Natural killer cell (primary cell): ENCODE measurements around the gene ARHGEF2. TPM values are rescaled to one million over a fixed set of nuclear protein-coding genes. Genes with fewer than 3 reads are reported as not detected.

Experiments used
- ATAC-seq, 3 donors: fragments of 150-1000 bp in 2 of 3; fragments of 200-7000 bp in 1 of 3; cut with Tn5 transposase; 1 replicate in 1 of 3; 2 replicates in 2 of 3; pipeline ENCODE4 v1.10.0; 2021; ENCODE audit warnings: mild to moderate bottlenecking in 2 of 3, moderate library complexity in 2 of 3
- DNase-seq, 2 donors: peaks; one replicate each; pipeline versions ENCODE4 v3.0.0 to v3.0.0-alpha.2; 2013 to 2021; ENCODE audit warnings: mixed read lengths in 1 of 2
- H3K27ac ChIP-seq: one replicate; pipeline ENCODE4 v1.5.1; 2013; ENCODE audit warnings: mild to moderate bottlenecking, low read length
- H3K27me3 ChIP-seq: one replicate; pipeline ENCODE4 v1.6.1; 2013; ENCODE audit warnings: low read length; ENCODE audit not compliant: control insufficient read depth, insufficient read depth
- H3K36me3 ChIP-seq: one replicate; pipeline ENCODE4 v1.6.1; 2013; ENCODE audit warnings: low read length; ENCODE audit not compliant: control insufficient read depth, insufficient read depth
- H3K4me1 ChIP-seq: one replicate; pipeline ENCODE4 v1.6.1; 2013; ENCODE audit warnings: low read length; ENCODE audit not compliant: control insufficient read depth, insufficient read depth
- H3K4me3 ChIP-seq: one replicate; pipeline ENCODE4 v1.5.1; 2013; ENCODE audit warnings: low read length
- H3K9me3 ChIP-seq: one replicate; pipeline ENCODE4 v1.6.1; 2013; ENCODE audit warnings: low read length; ENCODE audit not compliant: control insufficient read depth, insufficient read depth
- H3K27ac Mint-ChIP-seq, 2 donors: one replicate each; pipeline ENCODE4 v1.8.0; 2022; ENCODE audit warnings: mild to moderate bottlenecking in 2 of 2, mixed read lengths in 2 of 2, moderate library complexity in 1 of 2
- H3K27me3 Mint-ChIP-seq, 2 donors: one replicate each; pipeline ENCODE4 v1.8.0; 2022; ENCODE audit warnings: low read depth in 2 of 2, mixed read lengths in 2 of 2
- H3K36me3 Mint-ChIP-seq: one replicate; pipeline ENCODE4 v1.8.0; 2022; ENCODE audit warnings: mixed read lengths
- H3K4me1 Mint-ChIP-seq, 2 donors: one replicate each; pipeline ENCODE4 v1.8.0; 2022; ENCODE audit warnings: mixed read lengths in 2 of 2
- H3K4me3 Mint-ChIP-seq: one replicate; pipeline ENCODE4 v1.8.0; 2022; ENCODE audit warnings: mild to moderate bottlenecking, moderate library complexity, mixed read lengths
- H3K9me3 Mint-ChIP-seq, 2 donors: one replicate each; pipeline ENCODE4 v1.8.0; 2022; ENCODE audit warnings: mixed read lengths in 2 of 2
- CTCF ChIP-seq: fragments of 200-600 bp; IDR thresholded peaks from one replicate; pipeline ENCODE4 v1.8.0; 2022; ENCODE audit warnings: antibody characterized with exemption
- WGBS: methylation state at CpG from one replicate; pipeline ENCODE4 v1.1.7; 2013; ENCODE audit warnings: missing lambda C conversion rate; ENCODE audit not compliant: insufficient coverage; 5-methylcytosine and 5-hydroxymethylcytosine counted together
- intact Hi-C: fragments of 100-400 bp; cut with micrococcal nuclease; formaldehyde crosslinking; loops from one replicate; pipeline ENCODE4 v1.14.2; 2022
- total RNA-seq, 4 donors: library from RNA; stranded (reverse); fragments of 120-200 nt in 1 of 4; gene quantifications; one replicate each; pipeline versions ENCODE4 v1.2.3 to v1.2.4, GENCODE V29; 2013 to 2022

Gene ARHGEF2
- total RNA-seq, 3 donors from 2014 or later (not counting 1 experiment from before 2014, with no cell fraction given), result 143 to 200 (median 147) TPM

DNA sequence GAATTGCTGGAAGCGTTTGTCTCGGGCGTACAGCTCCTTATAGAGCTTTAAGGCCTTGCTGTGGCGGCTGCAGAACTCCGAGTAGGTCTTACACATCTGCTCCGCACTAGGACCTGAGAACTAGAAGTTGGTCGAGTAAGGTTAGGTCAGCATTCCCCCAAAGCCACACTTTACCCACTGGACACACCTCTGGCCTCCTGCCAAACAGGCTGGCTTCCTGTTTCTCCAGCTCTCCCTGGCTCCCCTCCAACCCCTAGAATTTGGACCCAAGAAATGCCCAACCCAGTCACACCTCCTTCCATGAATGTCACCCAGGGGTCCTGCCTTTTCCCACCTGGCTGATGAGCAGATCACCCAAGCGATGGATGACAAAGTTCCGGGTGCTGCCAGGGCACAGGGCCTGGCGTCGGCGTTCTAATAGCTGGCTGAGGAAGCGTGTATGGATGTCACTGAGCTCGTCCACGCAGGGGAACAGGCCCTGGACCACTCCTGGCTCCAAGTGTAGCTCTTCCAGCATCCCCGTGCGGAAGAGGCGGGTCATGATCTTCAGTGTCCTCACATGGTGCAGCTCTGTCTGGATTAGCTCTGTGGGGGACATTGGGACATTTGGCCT lies 15.6 kb downstream of the ARHGEF2 start:
- H3K9me3 ChIP-seq, result no peaks in the 10 kb centered on the region
- no peak overlapping the region for H3K27ac ChIP-seq
- DNase-seq (no peak), ATAC-seq (no peak)
- Mint-ChIP-seq H3K9me3 (no peaks in the 10 kb centered on the region), H3K4me3 (no peak overlapping the region), H3K4me1 (peaks cover 24 to 44% of the 10 kb centered on the region in 2 donors), H3K27me3 (no peaks in the 10 kb centered on the region), H3K36me3 (no peaks in the 10 kb centered on the region), H3K27ac (peak overlapping the region; percentile 14 to 88)
- no peaks in the 10 kb centered on the region for H3K27me3 ChIP-seq
- TF ChIP-seq CTCF, result no peak
- H3K4me1 ChIP-seq, result peaks cover 53% of the 10 kb centered on the region
- H3K36me3 ChIP-seq, result peaks cover 92% of the 10 kb centered on the region
- no peak overlapping the region for H3K4me3 ChIP-seq
- WGBS, result 93% methylated on average over 18 of the region's 18 CpGs
- intact Hi-C loops, result loop anchor here (1.0 kb wide), 1 partner anchor 27 kb away; no protein-coding TSS in a partner anchor

DNA sequence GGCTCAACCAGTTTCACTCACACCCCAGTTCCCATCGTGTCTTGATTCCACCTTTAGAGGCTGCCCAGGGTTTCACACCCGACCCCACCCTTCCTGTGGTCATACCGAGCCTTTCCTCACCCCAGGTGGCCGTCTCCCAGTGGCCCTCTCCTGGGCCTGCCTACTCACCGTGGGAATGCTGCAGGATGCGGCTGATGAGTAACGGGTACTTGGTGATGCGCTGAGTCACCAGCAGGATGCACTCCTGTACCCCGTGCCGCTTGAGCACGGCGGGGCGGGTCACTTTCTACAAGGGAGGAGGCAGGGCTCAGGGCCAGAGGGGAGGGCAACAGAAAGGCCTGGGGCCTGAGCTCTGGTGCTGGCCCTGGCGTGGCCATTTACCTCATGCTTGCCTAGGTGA lies 16.4 kb downstream of the ARHGEF2 start:
- Mint-ChIP-seq H3K4me1 (peaks cover 16 to 37% of the 10 kb centered on the region in 2 donors), H3K9me3 (no peaks in the 10 kb centered on the region), H3K27me3 (no peaks in the 10 kb centered on the region), H3K4me3 (no peak overlapping the region), H3K27ac (peak overlapping the region; percentile 83 to 88), H3K36me3 (no peaks in the 10 kb centered on the region)
- H3K9me3 ChIP-seq, result no peaks in the 10 kb centered on the region
- ATAC-seq, result peak; percentile 76 to 86 (median 83)
- H3K36me3 ChIP-seq, result peaks cover 92% of the 10 kb centered on the region
- no peaks in the 10 kb centered on the region for H3K27me3 ChIP-seq
- peak; percentile 30 for TF ChIP-seq CTCF
- WGBS, result 39% methylated on average over 14 of the region's 14 CpGs
- H3K4me1 ChIP-seq, result peaks cover 45% of the 10 kb centered on the region
- no peak overlapping the region for H3K4me3 ChIP-seq
- intact Hi-C loops, result loop anchor here (1.0 kb wide), 1 partner anchor 27 kb away; no protein-coding TSS in a partner anchor
- peak; percentile 39 to 47 for DNase-seq
- H3K27ac ChIP-seq, result peak overlapping the region; percentile 13

DNA sequence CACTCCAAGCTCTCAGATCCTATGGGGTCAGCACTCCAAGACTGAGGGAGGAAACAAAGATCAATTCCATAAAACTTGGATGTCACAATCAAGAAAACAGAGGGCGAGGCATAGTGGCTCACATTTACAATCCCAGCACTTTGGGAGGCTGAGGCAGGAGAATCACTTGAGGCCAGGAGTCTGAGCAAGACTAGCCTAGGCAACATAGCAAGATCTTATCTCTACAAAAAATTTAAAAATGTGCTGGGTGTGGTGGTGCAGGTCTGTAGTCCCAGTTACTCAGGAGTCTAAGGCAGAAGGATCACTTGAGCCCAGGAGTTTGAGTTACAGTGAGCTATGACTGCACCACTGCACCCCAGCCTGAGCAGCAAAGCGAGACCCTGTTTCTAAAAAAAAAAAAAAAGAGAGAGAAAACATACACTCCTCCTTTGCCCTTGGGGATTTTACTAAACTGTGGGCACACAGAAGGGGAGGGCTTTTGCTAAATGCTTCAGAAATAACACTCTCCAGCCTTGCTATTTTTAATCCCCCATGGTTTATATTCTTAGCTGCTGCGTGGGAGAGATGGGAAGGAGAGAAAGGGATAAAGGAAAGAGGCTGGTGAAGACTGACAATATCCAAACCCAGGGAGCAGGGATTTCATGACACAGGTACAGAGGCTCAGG lies 18.1 kb downstream of the ARHGEF2 start:
- DNase-seq, result no peak
- no peaks in the 10 kb centered on the region for H3K27me3 ChIP-seq

More for the DNA sequence above, 18.1 kb downstream of the ARHGEF2 start:
- 84% methylated on average over 3 of the region's 3 CpGs for WGBS
- no peaks in the 10 kb centered on the region for H3K27me3 Mint-ChIP-seq
- no peak for ATAC-seq
- H3K27ac ChIP-seq, result no peak overlapping the region
- TF ChIP-seq CTCF, result no peak
- H3K4me3 ChIP-seq, result no peak overlapping the region
- peaks cover 8 to 25% of the 10 kb centered on the region in 2 donors for H3K4me1 Mint-ChIP-seq
- peaks cover 28% of the 10 kb centered on the region for H3K4me1 ChIP-seq
- H3K36me3 Mint-ChIP-seq, result peaks cover under 1% of the 10 kb centered on the region
- H3K27ac Mint-ChIP-seq, result peak overlapping the region; percentile 53 to 83
- intact Hi-C loops, result no loop called here
- peaks cover 88% of the 10 kb centered on the region for H3K36me3 ChIP-seq
- H3K4me3 Mint-ChIP-seq, result no peak overlapping the region
- H3K9me3 Mint-ChIP-seq, result no peaks in the 10 kb centered on the region
- no peaks in the 10 kb centered on the region for H3K9me3 ChIP-seq
